RPMI8226 (cell line): ENCODE measurements around the gene LRRC52.
A peak's percentile ranks its signal among the peaks of the same experiment; 100 is the strongest.
"Not testable (repeated sequence)": the region's sequence is repeated elsewhere in the genome, so short reads cannot be mapped to it uniquely, and the experiment has no call there.

Experiments used
- DNase-seq: peaks from one replicate; pipeline ENCODE4 v3.0.0-alpha.2; 2015

LRRC52 gene

GRCh38 chr1:165586398-165586797, 42.6 kb downstream of the LRRC52 start:
- no peak for DNase-seq

DNA sequence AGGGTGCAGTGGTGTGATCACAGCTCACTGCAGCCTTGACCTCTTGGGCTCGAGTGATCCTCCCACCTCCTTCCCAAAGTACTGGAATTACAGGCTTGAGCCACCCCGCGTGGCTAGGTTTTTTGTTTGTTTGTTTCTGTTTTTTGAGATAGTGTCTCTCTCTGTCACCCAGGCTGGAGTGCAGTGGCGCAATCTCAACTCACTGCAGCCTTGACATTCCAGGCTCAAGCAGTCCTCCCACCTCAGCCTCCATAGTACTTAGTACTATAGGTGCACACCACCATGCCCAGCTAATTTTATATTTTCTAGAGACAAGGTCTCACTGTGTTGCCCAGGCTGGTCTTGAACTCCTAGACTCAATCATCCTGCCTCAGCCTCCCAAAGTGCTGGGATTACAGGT, 47.6 kb downstream of the LRRC52 start:
- not testable (repeated sequence) for DNase-seq

DNA sequence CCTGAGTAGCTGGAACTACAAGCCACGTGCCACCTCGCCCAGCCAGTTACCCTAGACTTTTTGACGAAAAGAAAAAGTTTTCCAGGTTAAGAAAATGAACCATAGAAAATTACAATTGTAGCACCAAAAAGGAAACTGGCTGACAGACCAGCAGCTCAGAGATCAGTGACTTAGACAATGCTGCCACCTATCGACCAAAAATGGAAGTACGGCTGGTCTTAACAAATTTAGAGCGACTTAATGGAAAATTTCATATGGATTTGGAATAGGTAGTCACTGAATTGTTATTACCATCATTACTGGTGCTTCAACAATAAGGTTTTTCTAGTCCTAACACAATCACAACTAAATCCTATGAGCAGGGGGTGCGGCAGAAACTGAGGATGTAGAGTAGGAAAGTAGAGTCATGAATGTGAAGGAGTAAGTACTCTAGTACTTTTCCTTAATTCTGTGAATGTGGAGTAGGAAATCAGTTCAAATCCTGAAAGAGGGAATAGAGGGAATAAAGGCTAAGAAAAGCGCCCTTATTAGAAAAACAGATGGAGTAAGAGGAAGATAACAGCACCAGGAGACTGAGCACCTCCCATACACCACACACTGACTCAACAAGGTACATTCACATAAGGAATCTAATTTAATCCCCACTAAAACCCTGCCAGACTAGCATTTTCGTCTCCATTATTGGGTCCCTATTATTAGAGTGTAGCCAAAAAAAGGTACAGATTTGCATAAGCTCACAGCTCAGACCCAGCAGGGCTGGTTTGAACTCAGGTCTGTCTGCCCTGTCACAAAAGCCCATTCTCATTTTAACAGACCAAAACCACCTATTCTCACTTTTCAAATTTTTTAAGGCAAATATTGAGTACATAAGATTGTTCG, 49.4 kb downstream of the LRRC52 start:
- peak; percentile 80 for DNase-seq

- DNase-seq: no peak
Measured at GRCh38 chr1:165595246-165595938, 51.6 kb downstream of the LRRC52 start.

DNA sequence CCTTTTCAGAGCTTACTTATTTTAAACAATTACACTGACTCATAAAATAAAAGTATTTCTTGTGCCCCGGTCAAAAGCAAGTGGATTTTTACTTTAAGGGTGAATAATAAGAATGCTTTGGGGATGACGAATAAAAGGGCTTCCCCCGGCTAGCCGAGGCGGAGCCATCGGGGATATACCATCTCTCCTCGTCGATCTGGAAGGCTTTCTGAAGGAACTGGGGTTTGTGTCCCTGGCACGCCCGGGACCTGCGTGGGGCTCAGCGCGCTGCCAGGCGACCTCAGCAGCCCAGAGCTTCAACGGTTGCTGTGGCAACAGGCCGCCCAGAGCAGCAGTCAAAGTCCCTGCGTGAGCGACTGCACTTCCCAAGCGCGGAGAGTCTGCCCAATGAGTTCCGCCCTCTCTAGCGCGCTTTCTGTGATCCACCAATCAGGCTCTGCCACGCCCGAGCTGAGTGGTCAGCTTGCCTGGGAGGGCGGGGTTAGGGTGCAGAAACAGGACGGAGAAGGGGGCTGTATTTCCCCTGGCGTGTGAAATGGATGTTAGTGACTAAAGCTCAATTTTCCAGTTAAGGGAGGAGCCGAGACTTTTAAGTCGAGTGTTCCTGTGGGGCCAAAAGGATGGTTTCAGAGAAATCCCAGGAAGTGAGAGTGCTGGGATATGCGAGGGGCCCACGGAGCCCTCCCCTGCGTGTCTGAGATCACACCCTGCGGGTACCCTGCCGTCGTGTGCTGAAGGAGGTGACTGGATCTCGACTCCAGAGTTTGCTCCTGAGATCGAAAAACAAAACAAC, 54.3 kb downstream of the LRRC52 start:
- DNase-seq: peak; percentile 90

DNA sequence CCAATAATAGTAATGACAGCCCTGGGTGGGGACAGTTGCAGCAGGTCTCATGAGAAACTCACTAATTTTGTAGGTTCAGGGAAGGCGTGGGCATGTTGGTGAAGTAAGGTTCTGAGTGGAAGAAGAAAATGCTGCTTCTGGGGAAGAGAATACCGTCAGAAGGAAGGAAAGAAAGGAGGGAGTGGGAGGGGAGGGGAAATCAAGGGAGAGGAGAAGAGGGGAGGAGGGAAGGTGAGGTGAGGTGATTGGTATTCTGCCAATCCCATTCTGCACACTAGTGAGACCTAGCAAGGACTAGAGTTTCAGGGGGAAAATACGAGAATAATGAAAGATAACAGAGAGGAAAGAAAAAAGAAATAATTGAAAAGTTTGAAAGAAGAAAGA, 54.9 kb downstream of the LRRC52 start:
- no peak for DNase-seq

GRCh38 chr1:165600793-165601192, 57.0 kb downstream of the LRRC52 start:
- DNase-seq: no peak

- no peak for DNase-seq
Measured at GRCh38 chr1:165603810-165604209, 60.0 kb downstream of the LRRC52 start.

DNA sequence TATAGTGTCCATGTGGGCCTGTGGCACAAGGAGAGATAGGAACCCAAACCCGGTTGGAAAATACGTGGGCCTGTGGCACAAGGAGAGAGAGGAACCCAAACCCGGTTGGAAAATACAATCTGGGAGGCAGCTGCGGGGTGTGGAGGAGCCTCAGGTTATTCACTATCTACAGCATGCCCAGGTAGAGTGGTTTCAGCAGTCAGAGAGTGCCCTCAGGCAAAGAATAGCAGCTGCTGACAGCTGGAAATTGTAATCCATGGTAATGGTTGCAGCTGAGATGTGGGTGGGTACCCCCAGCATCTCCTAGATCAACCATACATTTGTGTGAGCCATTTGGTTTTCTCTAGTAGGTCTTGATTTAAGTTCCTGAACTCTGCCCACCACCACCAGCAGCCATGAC, 61.4 kb downstream of the LRRC52 start:
- DNase-seq: no peak

GRCh38 chr1:165606676-165607075, 62.9 kb downstream of the LRRC52 start:
- DNase-seq: not testable (repeated sequence)

DNA sequence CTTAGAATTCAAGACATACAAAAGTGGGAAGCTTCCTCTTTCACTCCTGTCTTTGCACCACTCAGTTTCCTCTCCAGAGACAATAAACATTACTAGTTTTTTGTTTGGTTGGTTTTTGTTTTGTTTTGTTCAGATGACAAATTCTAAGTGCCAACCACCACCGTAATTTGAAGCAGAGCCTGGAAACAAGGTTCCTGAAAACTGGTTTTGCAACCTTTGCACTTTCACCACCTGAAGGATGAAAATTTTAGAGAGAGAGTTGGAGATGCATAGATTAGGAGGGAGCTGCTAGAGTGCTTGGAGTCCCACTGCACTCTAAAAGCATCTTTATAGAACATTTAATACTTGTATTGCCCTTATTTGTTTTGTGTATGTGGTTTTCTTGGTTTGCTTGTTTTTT, 67.1 kb downstream of the LRRC52 start:
- no peak for DNase-seq

GRCh38 chr1:165612062-165612461, 68.3 kb downstream of the LRRC52 start:
- DNase-seq: no peak
